C4-2B (cell line): ENCODE measurements around the gene GALNT2.

Experiments used
- ZFX ChIP-seq: fragments of 450-650 bp; IDR thresholded peaks from 2 replicates; pipeline ENCODE4 v1.6.1; 2017
- TF ChIP-seq, protein P1 (sequence below): fragments of 450-650 bp; conservative IDR thresholded peaks from 2 replicates; pipeline ENCODE4 v1.5.1; 2017; ENCODE audit warnings: mild to moderate bottlenecking

- TF ChIP-seq, protein P1, sequence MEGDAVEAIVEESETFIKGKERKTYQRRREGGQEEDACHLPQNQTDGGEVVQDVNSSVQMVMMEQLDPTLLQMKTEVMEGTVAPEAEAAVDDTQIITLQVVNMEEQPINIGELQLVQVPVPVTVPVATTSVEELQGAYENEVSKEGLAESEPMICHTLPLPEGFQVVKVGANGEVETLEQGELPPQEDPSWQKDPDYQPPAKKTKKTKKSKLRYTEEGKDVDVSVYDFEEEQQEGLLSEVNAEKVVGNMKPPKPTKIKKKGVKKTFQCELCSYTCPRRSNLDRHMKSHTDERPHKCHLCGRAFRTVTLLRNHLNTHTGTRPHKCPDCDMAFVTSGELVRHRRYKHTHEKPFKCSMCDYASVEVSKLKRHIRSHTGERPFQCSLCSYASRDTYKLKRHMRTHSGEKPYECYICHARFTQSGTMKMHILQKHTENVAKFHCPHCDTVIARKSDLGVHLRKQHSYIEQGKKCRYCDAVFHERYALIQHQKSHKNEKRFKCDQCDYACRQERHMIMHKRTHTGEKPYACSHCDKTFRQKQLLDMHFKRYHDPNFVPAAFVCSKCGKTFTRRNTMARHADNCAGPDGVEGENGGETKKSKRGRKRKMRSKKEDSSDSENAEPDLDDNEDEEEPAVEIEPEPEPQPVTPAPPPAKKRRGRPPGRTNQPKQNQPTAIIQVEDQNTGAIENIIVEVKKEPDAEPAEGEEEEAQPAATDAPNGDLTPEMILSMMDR = no peak
- TF ChIP-seq ZFX = no peak
Observed at GRCh38 chr1:230319014-230319747, 252.1 kb downstream of the GALNT2 start.
